Ramos (cell line): Measurements from ENCODE around the gene PALLD.

Source experiments
- in situ Hi-C: fragments of 300-500 bp; cut with MboI; formaldehyde crosslinking; loops from one replicate; pipeline ENCODE4 v1.14.3; 2022; ENCODE audit warnings: low sequenced_read_pairs; ENCODE audit not compliant: unreplicated experiment

PALLD gene

DNA sequence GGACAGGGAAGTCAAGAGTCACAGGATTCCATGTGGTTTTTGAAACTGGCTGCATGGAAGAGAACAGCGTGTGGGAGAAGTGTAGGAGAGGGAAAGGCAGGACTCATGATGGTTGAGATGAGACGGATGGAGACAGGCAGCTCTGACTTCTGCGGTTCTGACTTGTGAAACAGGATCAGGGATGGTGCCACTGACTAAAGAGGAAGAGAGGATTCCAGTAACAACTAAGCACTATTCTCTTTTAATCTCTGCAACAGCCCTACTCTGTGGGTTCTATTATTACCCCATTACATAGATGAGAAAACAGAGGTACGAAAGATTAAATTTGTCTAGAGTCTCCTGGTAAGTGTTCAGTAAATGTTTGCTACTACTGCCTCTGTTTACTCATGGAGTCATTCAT lies 356.9 kb downstream of the PALLD start:
- in situ Hi-C loops: no loop called here

DNA sequence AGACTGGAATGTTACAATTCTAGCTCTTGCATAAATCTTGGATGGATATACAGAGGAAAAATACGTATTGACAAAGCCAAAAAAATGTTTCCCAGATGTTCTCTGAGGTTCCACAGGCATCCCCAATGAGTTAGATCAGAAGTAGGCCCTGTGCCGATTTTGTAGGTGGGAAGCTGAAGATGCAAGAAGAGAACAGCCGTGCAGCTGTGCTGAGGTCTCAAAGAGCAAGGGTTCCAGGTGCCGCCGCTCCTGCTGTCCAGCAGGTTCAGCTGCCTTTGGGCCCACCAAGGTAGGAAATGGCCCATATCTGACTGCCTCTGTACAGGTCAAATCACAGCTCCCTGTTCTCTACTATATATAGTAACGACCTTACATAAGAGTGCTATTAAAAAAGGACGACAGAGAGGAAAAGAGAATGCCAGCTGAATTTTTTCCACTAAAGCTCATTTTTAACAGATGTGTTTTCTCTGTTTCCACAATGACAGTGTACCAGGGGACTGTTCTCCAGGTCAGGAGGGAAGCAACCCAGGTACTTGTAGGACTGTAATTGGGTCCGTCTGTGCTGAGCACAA lies 357.6 kb downstream of the PALLD start:
- in situ Hi-C loops: no loop called here

DNA sequence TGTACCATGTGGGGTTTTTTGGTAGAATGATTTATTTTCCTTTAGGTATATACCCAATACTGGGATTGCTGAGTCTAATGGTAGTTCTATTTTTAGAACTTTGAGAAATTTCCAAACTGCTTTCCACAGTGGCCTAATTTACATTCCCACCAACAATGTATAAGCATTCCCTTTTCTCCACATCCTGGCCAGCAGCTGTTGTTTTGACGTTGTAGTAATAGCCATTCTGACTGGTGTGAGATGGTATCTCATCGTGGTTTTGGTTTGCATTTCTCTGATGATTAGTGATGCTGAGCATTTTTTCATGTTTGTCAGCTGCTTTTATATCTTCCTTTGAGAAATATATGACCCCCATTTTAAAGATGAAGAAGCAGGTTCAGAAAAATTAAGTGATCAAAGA lies 359.5 kb downstream of the PALLD start:
- in situ Hi-C loops: no loop called here

DNA sequence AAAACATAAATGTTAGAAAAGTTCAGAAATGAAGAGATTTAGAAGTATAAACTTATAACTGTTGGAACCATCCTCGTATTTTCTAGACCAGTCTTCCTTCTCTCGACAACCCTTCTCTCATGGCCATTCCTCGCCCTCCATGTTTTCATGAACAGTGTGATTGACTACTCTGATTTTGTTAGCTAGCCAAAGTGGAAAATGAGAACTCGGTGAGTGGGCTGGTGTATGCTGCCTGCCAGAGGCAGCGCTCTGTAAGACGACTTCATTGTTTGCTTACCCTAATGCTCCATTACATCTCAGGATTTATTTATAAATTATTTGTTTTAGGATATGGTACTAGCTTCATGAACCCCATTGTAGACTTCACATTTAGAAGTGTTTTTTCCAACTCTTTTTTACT lies 360.2 kb downstream of the PALLD start:
- in situ Hi-C loops: no loop called here

DNA sequence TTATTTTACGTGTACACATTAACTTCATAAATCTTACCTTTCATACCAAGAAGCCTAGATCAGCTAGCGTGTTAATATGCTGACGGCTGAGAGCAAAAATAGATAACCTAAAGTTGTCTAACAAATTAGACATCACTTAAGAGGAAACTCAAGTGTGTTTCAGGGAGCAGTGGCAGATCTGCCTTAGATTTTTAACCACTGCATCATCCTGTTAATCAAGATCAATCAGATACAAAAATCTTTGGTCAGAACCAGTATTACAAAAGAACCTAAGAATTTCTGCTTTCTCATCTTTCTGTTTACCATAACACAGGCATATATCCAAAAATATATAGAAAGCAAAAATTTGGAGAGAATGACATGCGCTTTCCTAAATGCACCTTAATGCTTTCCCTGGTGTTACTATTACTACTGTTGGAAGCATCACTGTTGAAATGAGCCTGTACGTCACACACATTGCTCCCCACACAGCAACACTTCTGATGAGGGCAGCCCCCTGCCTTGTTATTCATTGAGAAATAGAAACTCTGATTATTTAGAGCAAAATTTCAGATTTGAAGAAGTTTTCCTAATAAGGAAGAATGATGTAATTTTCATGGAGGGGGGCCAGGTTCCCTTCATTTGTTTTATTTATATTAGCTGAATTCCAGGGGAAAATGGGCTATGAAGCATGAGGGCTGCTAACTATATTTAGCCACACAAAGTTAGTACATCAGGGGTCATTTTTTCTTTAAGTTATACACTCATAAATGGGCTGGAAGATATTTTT lies 360.9 kb downstream of the PALLD start:
- in situ Hi-C loops: no loop called here

DNA sequence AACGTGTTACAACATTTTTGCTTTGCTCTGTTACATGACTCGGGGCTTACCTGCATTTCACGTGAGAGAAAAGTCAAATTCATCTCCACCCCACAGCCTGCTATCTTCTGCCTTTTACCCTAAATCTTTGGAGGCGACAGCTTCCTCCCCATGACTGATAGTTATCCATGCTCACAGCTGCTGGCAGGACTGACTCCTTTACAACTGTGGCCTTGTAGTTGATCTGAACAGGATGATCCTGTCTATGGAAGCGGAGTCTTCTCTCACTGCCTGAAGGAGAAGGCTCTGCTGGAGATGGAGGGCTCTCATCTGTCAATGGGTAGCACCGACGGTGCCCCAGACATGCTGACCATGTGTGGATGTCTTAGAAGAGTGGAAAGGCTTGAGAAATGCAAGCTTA lies 362.2 kb downstream of the PALLD start:
- in situ Hi-C loops: no loop called here

DNA sequence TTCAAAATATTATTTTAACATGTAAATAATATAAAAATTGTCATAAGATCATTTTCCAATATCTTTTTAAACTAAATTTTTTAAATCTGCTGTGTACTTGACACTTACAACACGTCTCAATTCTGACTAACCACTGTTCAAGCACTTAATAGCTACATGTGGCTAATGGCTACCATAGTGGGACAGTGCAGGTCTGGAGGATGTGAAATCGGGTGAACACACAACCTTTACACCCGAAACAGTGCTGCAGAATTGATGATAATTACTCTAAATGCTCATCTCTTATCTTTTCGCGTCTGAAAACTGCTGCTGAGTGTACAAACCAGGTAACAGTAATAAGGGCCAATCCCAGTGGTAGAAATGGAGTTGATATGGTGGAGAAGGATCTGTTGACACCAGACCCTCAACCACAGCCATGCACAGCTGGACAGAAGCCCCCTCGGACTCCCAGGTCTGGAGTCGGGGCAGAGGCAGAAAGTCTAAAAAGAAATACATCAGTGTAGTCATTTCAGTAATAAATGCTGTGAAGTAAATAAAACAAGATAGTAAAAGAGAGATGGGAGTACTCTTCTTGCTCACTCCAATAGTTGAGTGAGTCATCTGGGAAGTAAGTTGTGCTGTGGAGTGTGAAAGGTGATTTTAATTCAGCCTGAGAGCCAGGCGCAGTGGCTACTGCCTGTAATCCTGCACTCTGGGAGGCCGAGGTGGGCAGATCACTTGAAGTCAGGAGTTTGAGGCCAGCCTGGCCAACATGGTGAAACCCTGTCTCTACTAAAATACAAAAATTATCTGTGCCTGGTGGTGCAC lies 363.2 kb downstream of the PALLD start:
- in situ Hi-C loops: no loop called here

DNA sequence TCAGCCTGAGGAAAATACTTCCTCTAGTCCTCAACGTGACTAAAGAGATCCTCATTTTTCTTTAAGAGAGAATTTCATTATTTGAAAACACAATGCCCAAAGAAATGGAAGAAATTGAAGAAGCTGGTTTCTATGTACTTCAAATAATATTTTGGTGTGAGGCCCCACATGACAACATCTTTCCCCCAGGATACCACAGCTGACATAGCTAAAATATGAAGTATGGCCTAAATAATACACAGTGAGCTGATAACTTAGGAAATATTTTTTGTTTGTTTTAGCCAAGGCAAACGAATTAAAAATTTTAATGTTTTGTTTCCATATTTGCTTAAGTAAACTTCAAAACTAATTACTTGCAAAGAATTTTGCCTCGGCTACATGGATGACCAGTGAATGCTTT lies 364.0 kb downstream of the PALLD start:
- in situ Hi-C loops: no loop called here

DNA sequence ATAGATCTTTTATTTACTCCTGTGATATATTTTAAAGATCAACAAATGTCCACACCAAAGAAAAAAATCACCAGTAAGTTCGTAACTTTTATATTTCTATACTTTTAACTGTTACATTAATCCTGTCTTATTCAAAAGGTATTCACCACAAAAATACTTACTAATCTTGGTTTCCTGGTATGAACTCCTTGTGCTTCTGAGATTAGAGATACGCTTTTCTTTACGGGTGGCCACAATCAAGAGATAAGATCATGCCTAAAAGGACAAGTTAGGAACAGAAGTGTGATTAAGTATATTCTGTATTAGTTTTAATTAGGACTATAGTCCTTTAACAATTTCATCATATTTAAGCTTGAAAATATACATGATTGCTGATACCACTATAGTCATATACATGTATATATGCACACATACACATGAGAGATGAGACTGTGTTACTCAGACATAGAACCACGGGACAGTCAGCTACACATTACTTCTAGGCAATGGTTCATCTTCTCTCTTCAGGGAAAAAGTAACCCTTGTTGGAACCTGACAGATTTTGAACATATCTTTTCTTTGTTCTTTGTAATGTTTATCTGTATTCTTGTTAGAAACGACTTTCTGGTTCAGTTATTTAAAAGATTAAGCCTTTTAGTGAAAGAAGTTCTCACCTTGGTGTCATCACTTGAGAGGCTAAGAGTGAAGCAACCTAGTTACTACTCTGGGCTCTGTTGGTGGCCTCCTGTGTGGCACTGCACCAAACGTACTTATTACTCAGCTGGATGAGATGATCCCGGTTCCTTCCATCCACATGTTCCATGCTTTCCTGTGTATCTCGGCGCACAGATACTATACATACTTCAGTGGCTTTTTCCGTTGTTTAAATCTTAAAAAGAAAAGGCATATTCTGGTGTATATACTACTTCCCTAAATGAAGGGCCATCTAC lies 367.1 kb downstream of the PALLD start:
- in situ Hi-C loops: no loop called here

DNA sequence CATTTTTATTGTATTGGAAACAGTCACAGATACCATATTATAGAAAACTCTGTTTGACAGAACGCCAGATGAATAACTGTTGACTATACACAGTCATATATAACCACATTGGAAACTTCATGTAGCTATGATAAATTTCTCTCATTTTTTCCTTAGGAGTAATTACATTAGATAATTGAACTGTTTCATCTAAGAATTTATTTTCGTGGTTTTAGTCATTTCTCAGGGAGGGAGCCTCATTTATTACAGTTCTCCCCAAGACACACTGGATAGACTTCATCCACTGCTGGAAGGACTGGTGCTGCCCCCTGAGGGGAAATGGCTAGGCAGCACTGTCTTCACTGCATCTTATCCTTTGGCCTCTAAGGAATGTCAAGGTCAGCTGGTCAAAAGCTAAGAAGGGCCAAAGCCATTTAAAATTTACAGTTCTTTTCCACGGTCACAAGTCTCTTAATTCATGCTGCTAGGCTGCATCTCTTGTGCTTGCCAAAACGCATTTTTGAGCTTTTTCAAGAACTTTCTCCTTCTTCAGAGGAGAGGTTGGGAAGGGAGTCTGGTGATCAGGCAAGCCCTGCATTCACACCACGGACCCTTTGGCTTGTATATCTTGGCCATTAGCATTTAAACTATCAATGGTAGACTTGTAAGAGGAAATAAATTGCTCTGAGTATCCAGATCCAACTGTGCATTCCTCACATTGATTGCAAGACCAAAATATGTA lies 368.1 kb downstream of the PALLD start:
- in situ Hi-C loops: no loop called here

DNA sequence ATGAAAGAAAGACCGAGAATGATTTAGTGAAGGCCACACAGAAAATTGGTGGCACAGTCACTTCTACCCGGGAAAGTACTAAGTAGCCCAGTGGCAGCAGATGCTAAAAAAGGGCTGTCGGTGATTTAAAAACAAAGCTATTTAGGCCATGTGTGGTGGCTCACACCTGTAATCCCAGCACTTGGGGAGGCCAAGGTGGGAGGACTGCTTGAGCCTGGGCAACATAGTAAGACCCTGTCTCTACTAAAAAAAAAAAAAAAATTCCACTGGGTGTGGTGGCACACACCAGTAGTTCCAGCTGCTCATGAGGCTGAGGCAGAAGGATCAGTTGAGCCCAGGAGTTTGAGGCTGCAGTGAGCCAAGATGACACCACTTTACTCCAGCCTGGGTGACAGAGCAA lies 369.0 kb downstream of the PALLD start:
- in situ Hi-C loops: no loop called here

DNA sequence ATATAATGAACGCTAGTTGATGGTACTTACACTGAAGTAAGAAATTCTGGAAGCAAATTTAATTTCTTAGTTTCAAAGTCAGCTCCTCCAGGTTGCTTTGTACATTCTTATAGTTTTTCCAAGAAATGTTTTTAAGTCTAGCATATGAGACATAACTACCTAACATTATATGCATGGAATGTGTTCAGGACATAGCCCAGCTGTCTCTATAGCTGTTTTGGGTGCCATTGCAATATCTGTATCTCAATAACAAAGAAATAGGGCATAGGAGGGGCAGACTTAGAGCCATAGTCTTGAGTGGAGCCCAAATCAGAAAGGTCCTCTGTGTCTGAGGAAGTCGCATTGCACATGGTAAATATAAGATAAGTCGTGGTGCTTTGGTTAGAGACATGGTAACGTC lies 369.8 kb downstream of the PALLD start:
- in situ Hi-C loops: no loop called here

DNA sequence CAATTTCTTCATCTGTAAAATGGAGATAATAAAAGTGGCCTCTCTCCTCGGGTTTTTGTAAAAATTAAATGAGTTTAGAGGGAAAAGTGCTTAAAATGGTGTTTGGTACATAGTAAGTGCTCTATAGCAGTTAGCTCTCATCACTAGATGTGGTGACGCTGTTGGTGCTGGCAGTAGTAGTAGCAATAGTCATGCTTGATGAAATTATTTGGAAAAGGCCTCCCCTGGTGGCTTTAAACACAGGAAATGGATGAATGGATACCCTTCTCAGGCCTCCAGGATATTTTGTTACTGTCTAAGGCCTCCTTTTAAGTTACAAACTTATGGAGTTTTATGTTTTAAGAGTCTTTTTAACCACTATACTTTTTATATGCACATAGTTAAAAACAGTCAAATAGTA lies 370.3 kb downstream of the PALLD start:
- in situ Hi-C loops: no loop called here

DNA sequence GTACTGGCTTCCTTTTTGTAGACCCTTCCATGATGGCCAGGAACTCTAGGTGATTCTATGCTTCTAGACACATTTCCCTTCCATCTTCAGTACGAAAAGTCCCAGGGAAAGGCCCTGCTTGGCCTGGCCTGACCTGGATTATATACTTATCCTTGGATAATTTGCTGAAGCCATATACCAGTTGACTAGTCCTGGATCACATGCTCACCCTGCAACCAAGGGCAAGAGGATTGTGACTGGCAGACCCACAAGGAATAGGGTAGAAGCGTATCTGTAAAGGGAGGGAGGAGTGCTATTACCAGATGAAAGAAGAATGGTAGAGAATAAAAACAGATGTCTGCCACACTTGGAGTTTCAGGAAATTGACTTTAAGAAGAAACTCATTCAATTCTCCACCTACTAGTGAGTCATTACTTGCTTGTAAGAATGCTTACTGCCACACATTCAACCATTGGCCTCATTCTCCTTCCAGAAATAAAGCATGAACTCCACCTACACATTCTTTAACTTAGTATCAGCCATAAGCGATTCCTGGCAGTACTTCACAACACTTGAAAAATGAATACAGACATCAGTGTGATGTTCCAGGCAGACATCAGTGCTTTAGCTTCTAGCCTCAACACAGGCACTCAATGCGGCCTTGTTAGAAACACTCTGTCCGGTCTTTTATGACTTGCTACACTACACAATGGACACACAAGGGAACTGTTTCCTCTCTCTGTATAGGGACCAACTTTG lies 371.4 kb downstream of the PALLD start:
- in situ Hi-C loops: no loop called here

DNA sequence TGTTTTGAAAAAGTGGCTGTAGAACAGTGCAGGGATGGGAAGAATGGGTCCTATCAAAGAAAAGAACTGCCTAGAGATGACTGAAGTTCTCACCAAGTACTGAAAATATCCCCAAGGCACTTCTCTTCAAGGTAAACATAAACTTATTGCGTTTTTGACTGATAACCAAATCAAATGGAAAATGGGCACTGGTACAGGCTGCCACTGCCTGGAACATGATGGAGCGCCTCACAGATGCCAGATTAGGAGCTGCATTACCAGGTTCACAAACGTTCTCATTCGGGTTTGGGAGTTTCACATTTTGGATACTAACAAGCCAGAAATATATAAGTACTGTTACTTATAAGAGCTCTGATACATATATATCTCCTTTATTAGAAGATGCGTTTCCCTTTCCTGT lies 371.9 kb downstream of the PALLD start:
- in situ Hi-C loops: no loop called here

DNA sequence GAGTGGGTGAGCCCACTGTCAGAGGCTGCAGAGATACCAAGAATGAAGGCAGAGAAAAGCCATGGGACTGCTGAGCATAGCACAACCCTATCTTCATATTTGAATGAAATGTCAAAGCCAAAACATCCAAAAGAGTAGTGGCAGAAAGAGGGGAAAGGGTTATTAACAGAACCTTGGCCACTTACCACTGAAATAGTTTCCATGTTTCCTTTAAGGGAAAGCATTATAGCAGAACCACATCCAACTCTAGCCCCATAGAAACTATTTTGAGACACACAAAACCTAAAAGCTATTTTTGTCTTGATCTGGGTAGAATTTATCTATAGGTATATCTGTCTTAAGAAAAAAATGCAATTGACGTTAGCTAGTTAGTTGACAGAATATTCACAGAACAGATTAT lies 373.2 kb downstream of the PALLD start:
- in situ Hi-C loops: no loop called here

DNA sequence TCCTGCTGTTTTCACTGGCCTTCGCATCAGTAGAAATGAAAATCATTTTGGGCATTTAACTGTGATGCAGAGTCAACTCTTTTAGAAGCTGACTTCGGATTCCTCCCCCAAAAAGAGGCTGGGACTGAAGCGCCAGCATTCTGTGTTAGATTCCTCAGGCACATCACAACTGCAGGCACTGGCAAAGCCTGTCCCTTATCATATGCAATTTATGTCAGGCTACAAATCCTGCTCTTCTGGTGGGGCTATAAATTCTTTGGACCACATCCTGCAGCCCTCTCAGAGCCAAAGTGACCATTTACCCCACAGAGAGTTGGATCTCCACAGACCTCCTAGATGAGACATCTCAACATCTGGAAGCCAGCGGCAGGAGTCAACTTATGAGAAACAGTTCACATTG lies 374.8 kb downstream of the PALLD start:
- in situ Hi-C loops: no loop called here

DNA sequence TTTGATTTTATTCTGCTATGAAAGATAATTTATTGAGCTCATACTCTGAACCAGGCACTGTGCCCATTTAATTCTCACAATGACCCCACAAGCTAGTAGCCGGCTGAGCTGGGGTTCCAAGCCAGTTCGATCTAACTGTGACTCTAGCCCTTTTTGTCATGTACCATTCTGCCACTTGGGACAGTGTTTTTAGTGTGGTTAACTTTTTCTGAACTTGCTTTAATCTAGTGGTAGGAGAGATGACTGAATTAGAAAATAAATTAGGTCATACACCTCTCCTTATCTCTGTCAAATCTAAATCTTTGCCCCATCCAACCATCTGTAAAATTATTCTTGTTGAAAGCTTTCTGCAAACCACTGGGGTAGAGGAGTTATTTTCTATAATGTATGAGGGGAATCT lies 377.2 kb downstream of the PALLD start:
- in situ Hi-C loops: no loop called here

DNA sequence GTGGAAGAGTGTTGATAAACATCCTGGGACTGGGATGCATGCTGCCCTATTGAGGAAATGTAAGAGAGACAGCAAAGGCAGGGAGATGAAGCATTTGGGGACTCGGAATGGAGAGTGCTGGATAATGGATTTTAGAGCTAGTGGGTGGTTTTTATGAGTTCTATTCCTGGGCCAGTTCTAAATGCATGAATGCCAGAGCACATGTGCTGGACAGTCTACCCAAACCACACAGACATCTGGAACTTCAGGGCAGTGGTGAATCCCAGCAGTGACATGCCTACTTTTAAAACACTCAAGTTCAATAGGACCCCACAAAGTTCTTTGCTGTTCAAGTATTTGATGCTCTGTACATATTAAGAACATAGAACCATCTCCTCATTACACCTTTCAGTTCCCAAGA lies 379.3 kb downstream of the PALLD start:
- in situ Hi-C loops: no loop called here
